ENCODE data around the gene DUSP15.
"Not testable (repeated sequence)": the region's sequence is repeated elsewhere in the genome, so short reads cannot be mapped to it uniquely, and the experiment has no call there.

Gene DUSP15

GRCh38 chr20:31819083-31819784, 51.1 kb downstream of the DUSP15 start, which contains the start of gene MYLK2:
Gene MYLK2 (plus strand): TSS chr20:31819356. CDS start chr20:31819581, 225 bp downstream.
- DNase-seq = no peak

GRCh38 chr20:31818376-31818908, 51.9 kb downstream of the DUSP15 start:
- no peak for DNase-seq

GRCh38 chr20:31817461-31817860, 52.9 kb downstream of the DUSP15 start:
- no peak for DNase-seq

- no peak for DNase-seq
Observed at GRCh38 chr20:31816221-31816620, 54.1 kb downstream of the DUSP15 start.

- DNase-seq = no peak
Observed at GRCh38 chr20:31815408-31816188, 54.7 kb downstream of the DUSP15 start.

- not testable (repeated sequence) for DNase-seq
Observed at GRCh38 chr20:31814142-31814541, 56.2 kb downstream of the DUSP15 start.

- no peak for DNase-seq
Observed at GRCh38 chr20:31813611-31814010, 56.7 kb downstream of the DUSP15 start.

- DNase-seq = no peak
Observed at GRCh38 chr20:31811796-31812728, 58.3 kb downstream of the DUSP15 start.

- DNase-seq = no peak
Observed at GRCh38 chr20:31811198-31811597, 59.1 kb downstream of the DUSP15 start.
